ENCODE data around the gene OSBPL2.

Gene OSBPL2

GRCh38 chr20:62209850-62210495 lies 28.3 kb upstream of the OSBPL2 start:
- H3K27ac Mint-ChIP-seq: no peak overlapping the region
- H3K36me3 Mint-ChIP-seq (ENCODE audit: low read depth): no peaks in the 10 kb centered on the region
- H3K27me3 Mint-ChIP-seq (ENCODE audit: low read depth): peaks cover 33% of the 10 kb centered on the region
- no peaks in the 10 kb centered on the region for H3K9me3 Mint-ChIP-seq
- H3K4me1 Mint-ChIP-seq: no peaks in the 10 kb centered on the region
- H3K4me3 Mint-ChIP-seq: no peak overlapping the region
- TF ChIP-seq CTCF (IDR thresholded peaks at IDR 0.05; ENCODE audit: unreplicated experiment in 3 of 3): no peak

- Mint-ChIP-seq H3K27me3 (ENCODE audit: low read depth) (peaks cover 38% of the 10 kb centered on the region), H3K4me3 (no peak overlapping the region), H3K36me3 (ENCODE audit: low read depth) (no peaks in the 10 kb centered on the region)
Observed at GRCh38 chr20:62210496-62210855, 27.8 kb upstream of the OSBPL2 start.

GRCh38 chr20:62211216-62211615 lies 27.1 kb upstream of the OSBPL2 start:
- H3K27me3 Mint-ChIP-seq (ENCODE audit: low read depth): peaks cover 43% of the 10 kb centered on the region
- no peak overlapping the region for H3K27ac Mint-ChIP-seq
- no peaks in the 10 kb centered on the region for H3K4me1 Mint-ChIP-seq
- H3K9me3 Mint-ChIP-seq: no peaks in the 10 kb centered on the region
- no peaks in the 10 kb centered on the region for H3K36me3 Mint-ChIP-seq (ENCODE audit: low read depth)
- no peak for TF ChIP-seq CTCF (IDR thresholded peaks at IDR 0.05; ENCODE audit: unreplicated experiment in 3 of 3)
- no peak overlapping the region for H3K4me3 Mint-ChIP-seq

More at GRCh38 chr20:62210496-62210855, 27.8 kb upstream of the OSBPL2 start:
- no peaks in the 10 kb centered on the region for H3K9me3 Mint-ChIP-seq
- no peak for TF ChIP-seq CTCF (IDR thresholded peaks at IDR 0.05; ENCODE audit: unreplicated experiment in 3 of 3)
- H3K4me1 Mint-ChIP-seq: no peaks in the 10 kb centered on the region
- no peak overlapping the region for H3K27ac Mint-ChIP-seq

- H3K4me3 Mint-ChIP-seq: no peak overlapping the region
- no peak overlapping the region for H3K27ac Mint-ChIP-seq
- TF ChIP-seq CTCF (IDR thresholded peaks at IDR 0.05; ENCODE audit: unreplicated experiment in 3 of 3): no peak
- H3K4me1 Mint-ChIP-seq: no peaks in the 10 kb centered on the region
- no peaks in the 10 kb centered on the region for H3K36me3 Mint-ChIP-seq (ENCODE audit: low read depth)
- H3K27me3 Mint-ChIP-seq (ENCODE audit: low read depth): peaks cover 47% of the 10 kb centered on the region
- H3K9me3 Mint-ChIP-seq: no peaks in the 10 kb centered on the region
Observed at GRCh38 chr20:62211769-62212288, 26.5 kb upstream of the OSBPL2 start.

GRCh38 chr20:62212299-62212698 lies 26.0 kb upstream of the OSBPL2 start:
- no peak overlapping the region for H3K27ac Mint-ChIP-seq
- no peaks in the 10 kb centered on the region for H3K36me3 Mint-ChIP-seq (ENCODE audit: low read depth)
- no peaks in the 10 kb centered on the region for H3K9me3 Mint-ChIP-seq
- H3K4me1 Mint-ChIP-seq: no peaks in the 10 kb centered on the region
- H3K27me3 Mint-ChIP-seq (ENCODE audit: low read depth): peaks cover 52% of the 10 kb centered on the region
- no peak overlapping the region for H3K4me3 Mint-ChIP-seq
- TF ChIP-seq CTCF (IDR thresholded peaks at IDR 0.05; ENCODE audit: unreplicated experiment in 3 of 3): no peak

GRCh38 chr20:62214067-62214466 lies 24.3 kb upstream of the OSBPL2 start:
- peaks cover 63% of the 10 kb centered on the region for H3K27me3 Mint-ChIP-seq (ENCODE audit: low read depth)
- no peaks in the 10 kb centered on the region for H3K4me1 Mint-ChIP-seq
- no peak overlapping the region for H3K4me3 Mint-ChIP-seq
- no peak overlapping the region for H3K27ac Mint-ChIP-seq
- no peaks in the 10 kb centered on the region for H3K9me3 Mint-ChIP-seq
- TF ChIP-seq CTCF (IDR thresholded peaks at IDR 0.05; ENCODE audit: unreplicated experiment in 3 of 3): no peak
- no peaks in the 10 kb centered on the region for H3K36me3 Mint-ChIP-seq (ENCODE audit: low read depth)

Data from nephron (organoid).